Stimulated activated CD8-positive, alpha-beta memory T cell treated with anti-CD3 and anti-CD28 coated beads, Interleukin-15, amount 100 ng/mL, for 48 hours (primary cell): ENCODE data around the gene CALM3.
"Not testable (repeated sequence)": the region's sequence is repeated elsewhere in the genome, so short reads cannot be mapped to it uniquely, and the experiment has no call there.

ENCODE experiments used
- DNase-seq, 2 donors: peaks; one replicate each; pipeline ENCODE4 v3.0.0-alpha.2; 2020; ENCODE audit warnings: low read depth in 2 of 2

The CALM3 gene

GRCh38 chr19:46615966-46616365 lies 14.8 kb downstream of the CALM3 start:
- DNase-seq: no peak

DNA sequence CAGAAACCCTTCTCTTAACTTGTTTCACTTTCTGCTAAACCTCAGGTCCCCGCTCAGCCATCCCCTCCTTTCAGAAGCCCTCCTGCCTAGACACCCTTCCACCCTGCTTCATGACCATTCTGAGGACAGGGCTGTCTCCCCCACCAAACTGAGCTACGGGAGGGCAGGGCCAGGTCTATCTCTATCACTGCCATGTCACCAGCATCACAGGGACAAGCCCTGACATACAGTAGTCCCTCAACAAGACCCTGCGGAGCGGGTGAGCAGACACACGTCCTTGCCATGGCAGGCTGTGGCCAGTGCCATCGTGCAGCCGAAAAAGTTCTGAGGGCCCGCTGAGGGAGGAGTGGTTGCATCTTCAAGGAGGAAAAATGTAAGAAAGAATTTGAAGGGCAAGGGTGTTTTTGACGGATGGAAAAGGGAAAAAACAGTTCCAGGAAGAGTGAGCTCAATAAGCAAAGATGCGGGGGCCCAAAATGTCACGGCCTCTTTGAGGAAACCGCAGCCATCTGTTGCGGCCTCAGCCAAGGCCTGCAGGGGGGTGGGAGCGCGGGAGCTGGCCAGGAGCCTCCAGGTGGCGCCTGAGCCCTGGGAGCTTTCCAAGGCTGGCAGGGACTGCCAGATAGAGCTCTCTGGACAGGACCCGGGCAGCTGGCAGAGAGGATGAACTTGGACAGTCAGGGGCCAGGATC lies 15.6 kb downstream of the CALM3 start:
- peak in 1 of 2 donors; percentile 56 for DNase-seq

DNA sequence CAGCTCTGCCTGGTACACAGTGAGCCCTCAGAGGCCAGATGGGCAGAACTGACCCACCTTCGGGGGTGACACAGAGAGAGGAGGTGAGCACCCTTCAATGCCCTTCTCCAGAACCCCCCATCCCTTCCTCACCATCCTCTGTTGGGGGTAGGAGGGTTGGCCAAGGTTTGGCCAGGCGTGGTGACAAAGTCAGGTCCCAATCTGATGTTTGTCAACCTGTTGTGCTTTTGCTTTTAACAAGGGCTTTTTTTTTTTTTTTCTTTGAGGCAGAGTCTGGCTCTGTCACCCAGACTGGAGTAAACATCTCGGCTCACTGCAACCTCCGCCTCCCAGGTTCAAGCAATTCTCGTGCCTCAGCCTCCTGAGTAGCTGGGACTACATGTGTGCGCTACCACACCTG lies 16.5 kb downstream of the CALM3 start:
- DNase-seq: no peak

DNA sequence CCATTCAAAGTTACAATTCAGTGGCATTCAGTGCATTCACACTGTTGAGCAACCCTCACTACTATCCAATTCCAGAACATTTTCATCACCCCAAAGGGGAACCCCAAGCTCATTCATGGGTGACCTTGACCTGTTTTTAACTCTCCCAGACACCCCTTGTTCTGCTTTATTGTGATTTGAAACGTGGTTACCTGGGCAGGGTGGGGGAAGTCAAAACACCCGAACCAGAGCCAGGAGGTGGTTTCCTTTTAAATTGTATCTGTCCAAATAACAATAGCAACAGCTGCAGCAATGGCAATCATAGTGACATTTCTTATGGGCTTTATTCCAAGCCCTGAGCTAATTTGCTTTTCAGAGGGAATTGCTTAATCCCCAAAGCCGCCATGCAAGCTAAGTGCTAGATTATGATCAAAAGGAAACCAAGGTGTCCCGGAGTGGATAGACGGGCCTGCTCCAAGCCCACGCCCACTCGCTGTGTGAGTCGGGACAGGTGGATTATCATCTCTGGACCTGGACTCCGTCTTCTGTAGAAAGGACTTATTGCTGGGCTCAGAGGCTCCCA lies 17.6 kb downstream of the CALM3 start:
- DNase-seq: no peak

- DNase-seq: no peak
These were observed 19.1 kb downstream of the CALM3 start for GRCh38 chr19:46620267-46620666.

DNA sequence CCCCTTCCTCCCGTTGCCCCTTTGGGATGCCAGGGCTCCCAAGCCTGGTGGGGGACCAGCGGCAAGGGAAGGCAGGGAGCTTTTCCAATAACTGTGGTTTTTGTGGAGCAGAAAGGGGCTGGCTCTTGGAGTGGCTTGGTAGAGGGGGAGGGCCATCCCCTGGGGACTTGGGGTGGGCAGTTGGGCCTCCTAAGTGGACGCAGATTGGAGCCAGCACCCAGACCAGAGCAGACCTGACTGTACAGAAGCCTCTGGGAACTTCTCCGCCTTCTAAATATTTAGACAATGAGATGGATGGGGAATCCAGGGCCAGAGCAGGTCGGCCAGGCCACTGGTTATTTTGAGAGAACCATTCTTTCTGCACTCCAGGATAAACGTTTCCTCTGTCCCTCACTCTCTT lies 19.6 kb downstream of the CALM3 start:
- DNase-seq: no peak

GRCh38 chr19:46621191-46622117 lies 20.3 kb downstream of the CALM3 start:
- no peak for DNase-seq

DNA sequence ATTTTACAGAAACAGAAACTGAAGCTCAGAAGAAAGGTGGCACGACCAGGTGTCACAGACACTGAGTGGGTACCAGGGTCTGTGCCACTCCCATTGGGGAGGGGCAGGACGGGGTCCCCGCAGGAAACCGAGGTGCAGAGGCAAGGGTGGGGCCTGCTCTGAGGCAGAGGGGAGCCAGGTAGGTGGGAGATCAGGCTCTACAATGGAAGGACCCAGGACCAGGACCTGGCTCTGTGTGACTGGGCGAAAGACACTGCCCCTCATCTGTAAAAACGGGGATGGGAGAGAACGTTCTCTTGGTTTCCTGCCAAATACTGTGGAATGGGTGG lies 21.0 kb downstream of the CALM3 start:
- DNase-seq: no peak

DNA sequence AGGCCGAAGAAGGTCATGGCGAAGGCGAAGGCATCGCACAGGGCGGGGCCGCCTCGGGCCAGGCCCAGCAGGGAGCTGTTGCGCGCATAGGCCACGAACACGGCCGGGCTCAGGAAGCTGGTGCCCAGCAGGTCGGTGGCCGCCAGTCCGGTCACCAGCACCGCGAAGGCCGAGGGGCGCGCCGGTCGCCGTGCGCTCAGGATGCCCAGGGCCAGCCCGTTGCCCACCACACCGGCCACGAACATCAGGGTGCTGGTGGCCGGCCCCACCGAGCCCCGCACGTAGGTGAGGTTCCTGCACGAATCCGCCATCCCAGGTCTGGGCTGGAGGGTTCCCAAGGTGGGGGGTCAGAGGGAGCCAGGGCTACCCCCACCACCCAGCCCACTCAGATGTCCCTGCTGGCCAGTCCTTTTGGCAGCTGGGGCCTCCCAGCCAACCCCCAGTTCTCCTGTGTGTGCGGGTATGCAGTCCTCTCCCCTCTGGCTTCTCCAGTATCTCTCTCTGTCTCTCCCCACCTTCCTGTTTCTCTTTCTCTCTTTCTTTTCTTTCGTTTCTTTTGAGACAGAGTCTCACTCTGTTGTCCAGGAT lies 22.9 kb downstream of the CALM3 start:
- no peak for DNase-seq

DNA sequence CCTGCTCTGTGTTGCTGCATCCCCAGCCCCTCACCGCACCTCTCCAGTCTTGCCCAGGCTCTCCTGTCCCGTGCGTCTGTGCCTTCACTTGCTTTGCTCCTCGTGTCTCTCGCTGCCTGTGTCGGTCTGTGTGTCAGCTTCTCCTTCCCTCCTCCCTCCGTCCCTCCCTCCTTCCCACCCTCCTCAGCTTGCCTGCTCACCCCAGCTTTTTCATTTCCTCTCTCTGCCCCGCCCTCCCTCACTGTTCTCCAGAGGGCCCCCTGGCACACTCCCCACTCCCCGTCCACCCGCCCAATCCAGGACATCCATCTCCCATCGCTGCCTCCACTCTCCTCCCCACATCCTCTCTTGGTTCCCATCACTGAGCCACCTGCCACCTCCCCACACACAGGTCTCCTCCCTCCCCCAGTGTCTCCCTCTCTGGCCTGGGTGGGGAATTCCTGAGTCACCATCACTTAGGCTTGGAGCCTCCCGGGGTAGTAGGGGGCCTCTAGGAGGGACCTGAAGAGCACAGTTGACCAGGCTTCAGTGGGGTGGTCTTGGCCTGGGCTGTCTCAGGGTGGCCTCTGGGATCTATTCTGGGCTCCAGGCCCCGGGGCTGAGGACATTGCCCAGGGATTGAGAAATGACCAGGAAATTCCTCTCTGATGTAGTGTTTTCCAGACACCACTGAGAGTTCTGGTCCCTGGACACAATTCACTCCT lies 24.0 kb downstream of the CALM3 start, which contains the start of gene PTGIR:
Gene PTGIR, minus strand, starts transcription at position 132 of the 704 bp plus-strand sequence. CDS start 864 bp downstream, outside the sequence.
- DNase-seq: no peak

DNA sequence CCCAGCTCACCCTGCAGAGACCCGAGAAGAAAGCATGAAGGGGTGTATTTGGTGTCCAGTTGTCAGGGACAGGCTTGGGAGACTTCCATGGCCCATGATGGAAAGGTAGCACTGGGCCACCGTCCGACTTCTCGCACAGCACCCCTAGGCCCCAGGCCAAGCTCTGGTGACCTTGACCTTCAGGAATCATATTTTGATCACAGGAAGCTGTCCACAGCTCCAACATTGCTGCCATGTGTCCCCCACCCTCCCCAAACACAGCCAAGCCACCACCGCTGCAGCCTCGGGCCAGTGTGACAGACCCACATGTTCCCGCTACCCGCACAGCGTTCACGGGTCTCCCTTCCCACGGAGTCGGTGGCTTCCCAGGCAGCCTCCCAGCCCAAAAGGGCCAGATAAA lies 24.6 kb downstream of the CALM3 start:
- DNase-seq: no peak

- no peak for DNase-seq
These were observed 25.3 kb downstream of the CALM3 start for GRCh38 chr19:46626446-46626845.

DNA sequence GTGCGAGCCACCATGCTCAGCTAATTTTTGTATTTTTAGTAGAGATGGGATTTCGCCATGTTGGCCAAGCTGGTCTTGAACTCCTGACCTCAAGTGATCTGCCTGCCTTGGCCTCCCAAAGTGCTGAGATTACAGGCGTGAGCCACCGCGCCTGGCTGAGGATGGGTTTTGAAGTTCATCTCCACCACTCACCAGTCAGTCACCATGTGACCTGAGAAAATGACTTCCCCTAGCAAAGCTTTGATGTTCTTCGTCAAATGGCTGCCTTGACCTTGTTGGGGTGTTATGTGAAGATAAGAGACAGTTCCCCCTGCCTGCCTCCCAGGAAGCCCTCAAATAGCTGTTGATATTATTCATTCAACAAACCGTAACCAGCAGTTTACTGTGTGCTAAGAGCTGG lies 27.8 kb downstream of the CALM3 start:
- not testable (repeated sequence) for DNase-seq

- DNase-seq: no peak
These were observed 28.5 kb downstream of the CALM3 start for GRCh38 chr19:46629546-46630025.

DNA sequence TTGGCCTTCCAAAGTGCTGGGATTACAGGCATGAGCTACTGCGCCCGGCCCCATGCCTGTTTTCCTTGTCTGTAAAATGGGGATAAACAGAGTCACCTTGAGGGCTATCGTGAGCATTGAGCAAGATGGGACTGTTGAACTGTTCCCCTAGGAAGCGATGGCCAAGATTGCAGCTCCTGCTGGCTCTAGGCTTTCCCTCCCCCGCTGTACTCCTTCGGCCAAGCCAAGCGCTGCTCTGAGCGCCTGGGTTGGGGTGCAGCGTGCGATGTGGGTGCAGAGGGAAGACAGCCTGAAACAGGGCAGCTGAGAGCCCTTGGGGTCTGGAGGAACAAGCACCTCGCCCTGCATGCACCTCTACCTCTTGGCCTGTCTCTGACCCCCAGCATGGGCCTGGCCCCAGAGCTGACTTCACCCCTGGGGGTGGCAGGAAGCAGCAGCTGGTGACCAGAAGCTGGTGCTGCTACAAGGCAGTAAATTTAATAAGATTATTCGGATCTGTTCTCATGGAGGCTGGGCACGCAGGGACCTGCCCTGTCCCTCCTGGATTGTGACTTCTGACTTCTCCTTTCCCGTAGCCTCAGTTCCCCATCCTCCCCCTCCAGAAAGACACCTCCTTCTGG lies 29.6 kb downstream of the CALM3 start:
- DNase-seq: no peak

DNA sequence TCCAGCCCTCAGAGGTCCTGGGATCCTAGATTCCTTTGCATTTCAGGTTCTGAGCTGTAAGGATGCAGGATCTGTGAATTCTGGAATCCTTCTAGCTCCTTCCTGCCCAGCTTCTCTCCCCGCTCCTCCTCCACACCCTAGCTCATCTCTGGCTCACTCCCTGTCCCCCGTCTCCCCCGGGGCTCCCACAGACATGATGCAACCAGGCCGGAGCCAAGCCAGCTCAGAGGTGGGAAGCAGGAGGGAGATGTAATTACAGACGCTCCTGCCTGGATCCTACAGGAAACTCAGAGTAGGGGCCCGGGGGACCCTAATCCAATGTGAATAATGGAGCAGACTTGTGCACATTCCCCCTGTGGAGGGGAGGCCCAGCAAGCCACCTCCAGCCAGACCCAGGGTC lies 30.4 kb downstream of the CALM3 start:
- no peak for DNase-seq

DNA sequence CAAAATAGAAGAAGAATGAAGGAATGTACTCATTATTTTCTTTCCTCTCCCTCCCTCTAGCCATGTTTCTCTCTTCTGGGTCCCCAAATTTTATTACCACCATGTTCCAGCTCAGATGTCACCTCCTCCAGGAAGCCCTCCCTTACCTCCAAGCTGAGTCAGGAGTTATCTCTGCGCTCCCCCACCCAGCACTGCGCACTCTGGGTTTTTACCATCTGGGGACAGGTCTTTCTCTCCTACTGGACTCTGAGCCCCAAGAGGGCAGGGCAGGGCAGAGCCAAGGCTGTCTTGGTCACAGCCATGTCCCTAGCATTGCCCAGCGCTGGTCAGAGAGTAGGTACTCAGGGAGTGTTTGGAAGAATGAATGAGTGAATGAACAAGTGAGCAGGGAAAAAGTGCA lies 32.0 kb downstream of the CALM3 start:
- no peak for DNase-seq

DNA sequence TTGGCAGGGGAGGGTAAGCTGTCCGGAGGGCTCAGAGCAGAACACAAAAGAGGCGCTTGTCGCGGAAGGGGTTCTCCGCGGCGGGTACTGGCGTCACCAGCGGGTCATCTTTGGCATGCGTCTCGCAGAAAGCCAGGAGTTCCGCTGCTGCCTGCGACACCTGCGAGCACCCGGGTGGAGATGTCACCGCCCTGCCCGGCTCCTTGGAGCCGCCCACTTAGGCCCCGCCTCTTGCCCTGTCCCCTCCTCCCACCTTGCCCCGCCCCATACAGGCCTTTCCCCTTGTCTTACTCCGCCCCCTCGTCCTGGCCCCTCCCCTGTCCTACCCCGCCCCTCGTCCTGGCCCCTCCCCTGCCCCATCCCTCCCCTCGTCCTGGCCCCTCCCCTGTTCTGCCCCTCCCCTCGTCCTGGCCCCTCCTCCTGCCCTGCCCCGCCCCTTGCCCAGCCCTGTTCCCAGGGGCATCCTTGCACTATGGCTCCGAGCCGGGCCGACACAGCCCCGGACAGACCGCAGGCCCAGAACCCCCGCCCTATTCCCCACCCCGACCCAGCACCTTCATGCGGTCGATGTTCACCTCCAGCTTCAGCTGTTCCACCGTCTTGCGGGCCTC lies 33.0 kb downstream of the CALM3 start:
- peak; percentile 91 to 92 for DNase-seq

GRCh38 chr19:46634656-46635218 lies 33.6 kb downstream of the CALM3 start:
- DNase-seq: no peak
